ENCODE measurements around the gene PUDP.

DNA sequence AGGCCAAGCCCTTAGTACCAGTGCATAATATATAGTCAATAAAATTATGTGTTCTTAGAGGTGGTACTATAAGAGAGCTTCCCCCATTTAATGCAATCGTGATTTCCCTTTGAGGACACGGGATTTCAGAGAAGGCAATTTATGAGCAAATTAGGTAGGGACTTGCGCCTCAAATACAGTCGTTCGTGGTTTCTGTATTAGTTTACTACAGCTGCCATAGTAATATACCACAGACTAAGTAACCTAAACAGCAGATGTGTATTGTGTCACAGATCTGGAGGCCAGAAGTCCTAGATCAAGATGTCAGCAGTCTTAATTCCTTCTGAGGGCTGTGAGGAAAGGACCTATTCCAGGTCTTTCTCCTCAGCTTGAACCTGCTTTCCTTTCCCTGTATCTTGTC, 1.5 kb upstream of the PUDP start:
- TF ChIP-seq CTCF (IDR thresholded peaks at IDR 0.05): no peak
- TF ChIP-seq POLR2A (IDR thresholded peaks at IDR 0.05): no peak

Measured in Peyer's patch (tissue), 4 donors.